Activated CD8-positive, alpha-beta memory T cell treated with anti-CD3 and anti-CD28 coated beads, Interleukin-2, amount 50 U/mL, for 4 hours (primary cell): ENCODE data around the gene NPBWR2.
A peak's percentile ranks its signal among the peaks of the same experiment; 100 is the strongest.

Source experiments
- DNase-seq: peaks from one replicate; pipeline ENCODE4 v3.0.0-alpha.2; 2020

The NPBWR2 gene

DNA sequence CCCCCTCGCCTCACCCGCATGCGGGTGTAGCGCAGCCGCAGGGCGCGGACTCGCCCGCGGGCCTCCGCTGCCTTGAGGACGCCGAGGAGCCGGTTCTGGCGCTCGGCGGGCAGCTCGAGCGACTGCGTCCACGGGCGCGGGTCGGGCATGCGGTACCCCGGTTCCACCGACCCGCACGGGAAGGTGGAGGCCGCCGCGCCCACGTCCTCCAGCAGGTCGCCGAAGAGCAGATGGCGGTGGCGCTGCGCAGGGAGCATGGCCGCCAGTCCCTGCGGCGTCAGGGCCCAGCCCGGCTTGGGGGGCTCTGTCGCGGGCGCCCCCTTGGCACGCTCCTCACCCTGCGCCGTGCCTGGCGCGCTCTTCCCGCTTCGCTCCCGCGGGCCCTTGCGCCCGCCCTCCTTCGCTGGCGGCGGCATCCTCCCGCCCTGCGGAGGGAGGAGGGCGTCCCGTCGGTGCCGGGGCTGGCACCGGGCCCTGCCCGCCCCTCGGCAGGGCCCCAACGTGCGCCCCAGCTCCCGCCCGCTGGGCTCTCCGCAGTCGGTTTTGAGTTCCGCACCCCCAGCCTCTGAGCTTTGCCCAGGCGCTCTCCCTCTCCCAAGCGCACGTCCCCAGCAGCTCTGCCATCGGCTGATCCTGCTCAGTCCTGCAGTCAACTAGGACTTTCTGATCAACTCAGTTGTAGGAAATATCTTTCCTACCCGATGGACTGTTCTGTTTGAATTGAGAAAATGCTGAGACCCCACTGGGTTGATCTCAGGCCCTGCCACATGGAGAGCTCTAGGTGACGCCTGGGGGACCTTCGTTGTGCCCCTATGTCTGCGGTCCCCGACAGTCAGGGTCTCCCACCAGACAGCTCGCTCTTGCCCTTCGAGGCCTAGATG lies 23.3 kb downstream of the NPBWR2 start, which contains the start of gene LKAAEAR1:
Gene LKAAEAR1 (minus strand): TSS at position 595 of the 881 bp plus-strand sequence. CDS start 179 bp downstream, at position 416.
- DNase-seq, result no peak

GRCh38 chr20:64083378-64083803 lies 24.0 kb downstream of the NPBWR2 start:
- DNase-seq, result peak; percentile 71

- DNase-seq, result no peak
These were observed 24.5 kb downstream of the NPBWR2 start for GRCh38 chr20:64082820-64083377.

DNA sequence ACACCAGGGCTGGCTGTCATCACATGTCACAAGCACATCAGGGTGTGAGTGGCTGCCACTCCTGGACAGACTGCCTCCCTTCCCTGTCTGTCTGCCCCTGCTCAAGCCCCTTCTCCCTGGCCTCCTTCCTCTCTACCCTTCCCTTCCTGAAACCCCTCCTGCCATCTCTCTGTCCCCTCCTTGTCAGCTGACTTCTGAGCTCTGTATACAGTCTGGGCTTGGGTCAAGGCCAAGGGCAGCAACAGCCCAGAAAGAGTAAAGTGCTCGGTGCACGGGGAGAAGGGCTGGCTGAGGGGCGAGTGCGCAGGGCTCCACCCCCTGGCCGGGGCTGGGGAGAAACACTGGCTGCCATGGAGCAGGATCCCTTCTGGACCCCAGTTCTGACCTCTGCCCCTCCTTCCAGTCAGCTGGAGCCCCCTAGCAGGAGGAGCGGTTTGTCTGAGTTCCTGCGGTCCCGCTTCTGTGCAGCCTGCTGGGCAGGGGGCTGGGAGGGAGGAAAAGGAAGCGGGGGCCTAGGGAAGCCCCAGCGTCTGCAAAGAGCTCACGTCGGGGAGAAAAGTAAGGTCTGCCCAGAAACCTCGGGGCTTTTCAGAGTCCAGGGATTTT lies 25.1 kb downstream of the NPBWR2 start:
- no peak for DNase-seq

- DNase-seq, result no peak
These were observed 25.8 kb downstream of the NPBWR2 start for GRCh38 chr20:64081624-64081964.

GRCh38 chr20:64080813-64081623 lies 26.3 kb downstream of the NPBWR2 start:
- DNase-seq, result no peak

DNA sequence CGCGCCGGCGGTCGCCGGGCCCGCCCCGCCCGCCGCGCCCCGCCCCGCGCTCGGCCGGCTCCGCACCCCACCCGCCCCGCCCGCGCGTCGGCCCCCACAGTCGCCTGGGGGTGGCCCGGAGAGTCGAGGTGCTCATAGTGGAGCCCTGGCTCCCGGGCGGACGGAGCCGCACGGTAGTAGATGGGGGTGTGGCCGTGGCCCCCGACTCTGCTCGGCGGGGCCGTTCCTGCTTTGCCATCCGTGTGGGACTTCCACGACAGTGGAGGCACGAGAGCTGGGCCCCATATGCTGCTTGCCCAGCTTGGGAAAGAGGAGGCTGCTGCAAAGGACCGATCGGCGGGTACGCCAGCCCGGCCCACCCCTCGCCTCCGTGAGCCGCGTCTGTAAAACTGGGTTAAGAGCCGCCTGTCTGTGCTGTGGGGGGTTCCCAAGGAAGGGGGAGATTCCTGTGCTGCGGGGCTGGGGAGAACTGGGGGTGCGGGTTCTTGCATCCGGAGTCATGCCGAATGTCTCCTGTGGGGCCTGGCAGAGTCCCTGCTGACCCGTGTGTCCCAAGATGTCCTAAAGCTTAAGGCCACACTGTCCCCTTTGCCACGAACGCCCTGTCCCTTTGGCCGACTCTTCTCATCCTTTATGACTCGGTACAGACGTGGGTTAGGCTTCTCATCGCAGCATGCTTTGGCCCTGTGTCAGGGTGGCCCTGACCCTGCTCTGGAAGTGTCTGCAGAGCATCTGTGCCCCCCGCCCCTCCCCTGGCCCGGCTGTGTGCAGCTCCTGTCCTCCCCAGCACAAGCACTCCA lies 27.2 kb downstream of the NPBWR2 start, which contains the start of gene OPRL1:
Gene OPRL1 (plus strand): TSS at position 70 of the 800 bp plus-strand sequence. CDS start 12,639 bp downstream, outside the sequence.
- no peak for DNase-seq

DNA sequence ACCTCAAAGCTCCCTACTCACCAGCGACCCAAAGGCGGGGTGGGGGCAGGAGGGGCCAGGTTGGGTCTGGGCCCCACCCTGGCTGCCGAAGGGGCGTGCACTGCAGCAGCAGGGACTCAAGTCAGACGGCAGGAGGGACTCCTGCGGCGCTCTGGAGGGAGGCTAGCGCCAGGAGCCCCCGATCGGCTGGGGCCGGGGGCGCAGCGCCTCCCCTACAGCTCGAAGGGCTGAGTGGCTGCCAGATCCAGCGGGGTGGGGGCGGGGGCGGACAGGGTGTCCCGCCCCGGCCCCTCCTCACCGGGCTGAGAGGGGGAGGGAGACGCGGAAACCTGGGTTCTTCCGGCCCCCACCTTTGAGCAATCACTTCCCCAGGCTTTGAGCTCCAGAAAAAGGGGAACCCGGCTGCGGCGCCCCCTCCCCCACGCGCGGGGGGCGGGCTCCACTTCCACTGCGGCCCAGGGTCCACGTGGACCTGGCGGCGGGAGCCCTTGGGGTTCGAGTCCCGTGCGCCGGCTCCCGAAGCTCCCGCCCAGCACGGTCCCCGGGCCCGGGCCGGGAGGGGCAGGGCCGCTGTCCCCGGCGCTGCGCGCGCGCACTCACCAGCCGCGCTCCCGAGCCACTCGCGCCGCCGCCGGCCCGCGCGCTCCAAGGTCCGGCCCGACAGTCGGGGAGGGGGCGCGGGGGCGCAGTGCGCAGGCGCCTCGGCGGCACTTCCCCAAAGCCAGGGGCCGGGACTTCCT lies 27.9 kb downstream of the NPBWR2 start, which contains the start of gene RGS19:
Gene RGS19 (minus strand): TSS at position 246 of the 740 bp plus-strand sequence. CDS start 2,632 bp downstream, outside the sequence.
- peak; percentile 66 for DNase-seq

DNA sequence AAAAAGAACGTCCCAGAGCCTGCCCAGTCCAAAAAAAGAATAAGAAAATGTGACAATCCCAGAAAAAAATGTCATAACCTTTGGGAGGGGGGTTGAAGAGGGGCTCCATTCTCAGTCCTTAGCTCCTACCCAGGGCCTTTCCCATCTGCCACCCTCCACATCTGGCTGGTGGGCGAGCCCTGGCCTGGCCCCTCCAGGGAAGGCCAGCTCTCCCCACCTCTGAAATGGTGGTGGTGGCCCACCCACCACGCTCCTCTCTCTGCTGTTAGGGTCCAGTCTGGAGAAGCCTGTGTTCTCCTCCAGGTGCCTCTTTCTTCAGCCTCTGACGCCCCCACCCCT lies 28.5 kb downstream of the NPBWR2 start:
- DNase-seq, result no peak

DNA sequence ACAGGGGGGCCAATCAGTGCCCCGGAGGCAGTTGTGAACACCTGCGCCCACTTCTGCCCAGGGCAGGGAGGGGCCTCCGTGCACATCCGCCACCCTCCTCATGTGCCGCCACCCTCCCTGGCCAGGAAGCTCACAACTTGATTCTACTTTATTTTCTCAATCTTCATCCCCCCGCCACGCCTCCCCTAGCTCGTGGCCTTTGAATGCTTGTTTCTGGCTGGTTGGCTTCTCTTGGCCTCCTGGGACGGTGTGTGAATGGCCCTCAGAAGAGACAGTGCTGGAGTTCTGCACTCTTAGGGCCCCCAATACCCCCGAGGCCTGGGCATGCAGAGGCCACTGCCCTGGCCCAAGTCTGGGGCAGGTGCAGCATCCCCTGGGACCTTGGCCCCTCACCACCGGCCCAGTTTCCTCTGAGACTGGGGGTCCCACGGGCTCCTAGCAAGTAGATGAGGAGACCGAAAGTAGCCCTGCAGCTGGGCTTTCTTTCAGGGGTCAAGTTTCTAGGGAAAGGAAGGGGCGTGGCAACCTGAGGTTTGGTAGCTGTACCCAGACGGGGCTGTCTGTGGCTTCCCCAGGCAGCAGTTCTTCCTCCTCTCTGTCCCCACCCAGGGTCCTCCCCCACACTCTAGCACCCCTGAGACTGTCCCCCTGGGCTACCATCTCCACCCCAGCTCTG lies 29.4 kb downstream of the NPBWR2 start:
- DNase-seq, result peak; percentile 47

DNA sequence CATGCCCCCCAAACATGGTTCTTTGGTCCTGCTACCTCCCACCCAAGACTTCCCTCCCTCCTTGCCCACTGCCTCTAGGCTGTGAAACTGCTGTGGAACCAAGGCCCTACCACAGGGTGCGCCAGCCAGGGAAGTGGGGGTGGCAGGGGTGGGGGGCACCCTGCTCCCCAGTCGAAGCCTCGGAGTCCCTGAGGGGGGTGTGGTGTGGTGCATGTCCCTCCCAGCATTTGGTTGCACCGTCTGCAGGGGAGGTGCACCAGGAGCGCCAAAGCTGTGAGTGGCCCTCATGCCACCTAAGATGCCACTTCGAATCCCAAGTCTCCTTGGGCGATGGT lies 29.9 kb downstream of the NPBWR2 start:
- DNase-seq, result no peak

DNA sequence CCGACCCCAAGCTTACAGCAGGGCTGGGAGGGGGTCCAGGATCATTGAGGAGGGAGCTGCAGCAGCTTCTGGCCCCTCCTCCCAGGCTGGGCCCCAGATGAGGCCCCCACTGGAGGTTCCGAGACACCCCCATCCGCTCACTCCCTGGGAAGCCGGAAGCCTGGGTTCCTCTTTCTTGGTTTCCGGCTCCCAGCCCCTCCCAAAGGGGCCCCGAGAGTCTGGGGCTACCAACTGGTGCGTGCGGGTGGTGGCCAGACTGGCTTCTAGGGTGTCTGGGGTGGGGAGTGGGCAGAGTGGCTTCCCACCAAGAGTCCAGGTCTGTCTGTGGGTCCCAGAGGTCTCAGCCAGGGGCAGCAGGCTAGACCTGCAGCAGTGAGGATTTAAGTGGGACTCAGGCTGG lies 30.3 kb downstream of the NPBWR2 start:
- no peak for DNase-seq

DNA sequence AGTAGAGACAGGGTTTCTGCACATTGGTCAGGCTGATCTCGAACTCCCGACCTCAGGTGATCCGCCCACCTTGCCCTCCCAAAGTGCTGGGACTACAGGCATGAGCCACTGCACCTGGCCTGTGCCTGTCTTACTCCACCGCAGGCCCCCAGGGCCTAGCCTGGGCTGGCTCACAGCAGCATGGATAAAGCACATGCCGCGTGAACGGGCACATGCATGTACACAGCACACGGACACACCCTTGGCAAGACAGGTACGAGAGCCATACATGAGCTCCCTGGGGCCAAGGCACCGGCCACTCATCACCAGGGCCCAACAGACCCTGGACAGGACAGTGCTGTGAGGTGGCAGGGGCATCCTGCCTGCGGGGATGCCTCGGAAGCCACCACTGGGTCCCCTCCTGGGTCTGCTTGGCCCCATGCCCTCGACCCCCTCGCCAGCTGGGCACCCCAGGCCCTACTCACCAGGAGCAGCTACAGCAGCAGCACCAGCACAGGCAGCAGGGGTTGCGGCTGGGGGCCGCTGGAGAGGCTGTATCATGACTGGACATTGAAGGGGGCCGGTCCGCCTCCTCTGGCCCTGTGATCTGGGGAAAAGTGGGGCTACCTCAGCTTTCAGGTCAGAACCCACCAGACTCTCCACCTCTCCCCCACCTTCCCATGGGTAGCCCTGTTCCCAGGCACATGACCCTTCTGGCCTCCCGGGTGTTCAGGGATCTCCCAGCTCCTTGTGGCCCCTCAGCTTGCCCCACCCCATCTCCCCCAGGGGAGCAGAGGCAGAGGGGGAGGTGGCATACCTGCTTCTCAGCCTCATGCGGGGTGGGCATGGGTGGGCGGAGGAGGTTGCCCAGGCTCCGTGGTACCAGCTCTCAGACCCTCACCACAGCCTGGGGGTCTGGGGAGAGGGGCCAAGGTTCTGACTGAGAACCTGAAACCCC lies 31.0 kb downstream of the NPBWR2 start:
- DNase-seq, result no peak

DNA sequence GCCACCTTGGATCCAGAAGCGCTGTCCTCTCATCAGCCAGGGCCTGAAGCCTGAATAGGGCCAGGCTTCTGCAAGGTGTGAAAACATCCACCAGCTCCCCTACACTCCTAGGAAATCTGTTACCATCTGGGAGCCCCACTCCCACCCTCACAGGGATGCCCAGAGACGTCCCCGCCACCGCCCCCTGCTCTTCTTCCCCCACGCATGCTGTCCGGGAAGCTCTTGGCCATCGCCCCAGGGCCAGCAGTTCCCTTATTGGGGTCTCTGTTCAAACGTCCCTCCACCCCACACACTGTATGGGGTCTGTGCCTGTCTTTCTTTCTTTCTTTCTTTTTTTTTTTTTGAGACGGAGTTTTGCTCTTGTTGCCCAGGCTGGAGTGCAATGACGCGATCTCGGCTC lies 31.8 kb downstream of the NPBWR2 start:
- no peak for DNase-seq

DNA sequence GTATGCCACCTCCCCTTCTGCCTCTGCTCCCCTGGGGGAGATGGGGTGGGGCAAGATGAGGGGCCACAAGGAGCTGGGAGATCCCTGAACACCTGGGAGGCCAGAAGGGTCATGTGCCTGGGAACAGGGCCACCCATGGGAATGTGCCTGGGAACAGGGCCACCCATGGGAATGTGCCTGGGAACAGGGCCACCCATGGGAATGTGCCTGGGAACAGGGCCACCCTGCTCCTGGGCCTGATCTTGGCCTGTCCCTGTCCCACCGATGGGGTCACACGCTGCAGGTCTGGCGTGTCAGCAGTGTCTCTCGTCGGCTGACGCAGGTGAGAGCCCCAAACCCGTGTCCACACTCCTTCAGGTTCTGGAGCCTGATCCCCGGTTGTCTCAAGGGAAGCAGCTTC lies 32.4 kb downstream of the NPBWR2 start:
- DNase-seq, result no peak

- DNase-seq, result no peak
These were observed 33.1 kb downstream of the NPBWR2 start for GRCh38 chr20:64074184-64074789.

DNA sequence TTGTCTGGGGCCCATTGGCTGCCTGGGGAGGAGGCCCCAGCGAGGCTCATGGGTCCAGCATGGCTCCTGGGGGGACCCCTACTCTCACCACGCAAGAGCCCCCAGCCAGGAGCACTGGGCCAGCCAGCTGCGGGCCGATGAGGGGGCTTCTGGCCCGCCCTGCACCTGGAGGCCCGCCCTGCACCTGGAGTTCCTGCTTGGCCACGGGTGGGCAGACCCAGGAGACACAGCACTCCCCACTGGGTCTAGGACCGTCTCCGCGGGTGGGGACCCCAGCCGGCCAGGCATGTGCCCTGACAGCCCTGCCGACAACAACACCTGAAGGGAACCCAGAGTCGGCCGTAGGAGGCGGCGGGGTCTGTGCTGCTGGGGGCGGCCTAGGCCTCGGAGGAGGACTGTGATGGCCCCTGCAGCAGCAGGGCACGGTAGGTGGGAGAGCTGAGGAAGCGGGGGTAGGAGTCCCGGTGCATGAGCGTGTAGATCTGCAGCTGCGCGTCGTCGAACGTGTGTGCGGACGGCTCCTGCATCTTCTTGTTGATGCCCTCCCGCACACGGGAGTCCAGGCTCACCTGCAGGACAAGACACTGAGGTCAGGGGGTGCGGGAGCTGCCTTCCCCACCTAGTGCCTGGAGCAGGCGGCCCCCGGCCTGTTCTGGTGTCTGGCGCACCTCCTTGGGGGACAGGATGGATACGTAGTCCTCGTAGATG lies 33.7 kb downstream of the NPBWR2 start:
- no peak for DNase-seq

DNA sequence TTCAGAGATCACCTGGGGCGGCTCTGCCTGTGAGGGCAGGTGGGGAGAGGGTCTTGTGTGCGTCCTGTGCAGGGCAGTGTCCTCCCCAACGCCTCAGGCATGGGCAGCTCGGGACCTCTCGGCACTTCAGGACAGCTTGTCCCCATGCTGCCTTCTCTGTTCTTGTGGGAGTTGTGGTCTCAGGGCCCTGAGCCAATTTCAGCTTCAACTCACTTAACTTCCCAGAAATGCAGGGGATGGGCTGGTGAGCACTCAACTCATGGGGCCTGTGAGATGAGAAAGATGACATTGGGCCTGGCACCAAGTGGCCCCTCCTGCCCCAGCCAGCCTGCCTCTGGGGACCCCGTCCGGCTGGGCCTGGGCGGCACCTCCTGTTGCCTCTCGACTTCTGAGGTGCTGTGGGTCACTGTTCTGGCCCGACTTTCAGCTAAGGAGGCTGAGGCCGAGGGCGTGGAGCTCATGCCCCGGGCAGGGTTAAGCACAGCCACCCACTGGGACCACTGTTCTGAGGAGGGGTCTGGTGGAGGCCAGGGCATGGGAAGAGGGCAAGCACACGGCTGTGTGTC lies 34.8 kb downstream of the NPBWR2 start:
- no peak for DNase-seq
